ENCODE data around the gene PVR.

DNA sequence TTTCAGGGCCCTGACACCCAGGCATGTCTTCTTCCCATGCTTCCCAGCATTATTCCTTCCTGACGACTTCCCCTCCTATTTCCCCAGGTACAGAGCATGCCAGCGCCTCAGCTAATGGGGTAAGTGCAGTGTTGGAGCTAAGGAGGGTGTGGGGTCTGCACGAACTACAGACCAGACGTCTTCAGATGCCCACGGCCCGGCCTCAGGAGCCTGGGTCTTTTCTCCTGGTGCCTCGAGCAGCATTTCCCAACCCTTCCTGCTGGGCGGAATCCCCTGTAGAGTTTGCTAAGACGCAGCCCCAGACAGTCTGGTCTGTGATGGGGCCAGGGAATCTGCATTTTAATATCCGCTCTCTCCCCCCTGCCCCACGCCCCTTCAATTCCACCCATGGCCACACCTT lies 17.5 kb downstream of the PVR start:
- no peak for TF ChIP-seq GABPA (IDR thresholded peaks at IDR 0.05; ENCODE audit: low read depth)
- TF ChIP-seq, protein P1, sequence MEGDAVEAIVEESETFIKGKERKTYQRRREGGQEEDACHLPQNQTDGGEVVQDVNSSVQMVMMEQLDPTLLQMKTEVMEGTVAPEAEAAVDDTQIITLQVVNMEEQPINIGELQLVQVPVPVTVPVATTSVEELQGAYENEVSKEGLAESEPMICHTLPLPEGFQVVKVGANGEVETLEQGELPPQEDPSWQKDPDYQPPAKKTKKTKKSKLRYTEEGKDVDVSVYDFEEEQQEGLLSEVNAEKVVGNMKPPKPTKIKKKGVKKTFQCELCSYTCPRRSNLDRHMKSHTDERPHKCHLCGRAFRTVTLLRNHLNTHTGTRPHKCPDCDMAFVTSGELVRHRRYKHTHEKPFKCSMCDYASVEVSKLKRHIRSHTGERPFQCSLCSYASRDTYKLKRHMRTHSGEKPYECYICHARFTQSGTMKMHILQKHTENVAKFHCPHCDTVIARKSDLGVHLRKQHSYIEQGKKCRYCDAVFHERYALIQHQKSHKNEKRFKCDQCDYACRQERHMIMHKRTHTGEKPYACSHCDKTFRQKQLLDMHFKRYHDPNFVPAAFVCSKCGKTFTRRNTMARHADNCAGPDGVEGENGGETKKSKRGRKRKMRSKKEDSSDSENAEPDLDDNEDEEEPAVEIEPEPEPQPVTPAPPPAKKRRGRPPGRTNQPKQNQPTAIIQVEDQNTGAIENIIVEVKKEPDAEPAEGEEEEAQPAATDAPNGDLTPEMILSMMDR (IDR thresholded peaks at IDR 0.05; ENCODE audit: insufficient read depth, low read length), result no peak
- TF ChIP-seq, protein P2, sequence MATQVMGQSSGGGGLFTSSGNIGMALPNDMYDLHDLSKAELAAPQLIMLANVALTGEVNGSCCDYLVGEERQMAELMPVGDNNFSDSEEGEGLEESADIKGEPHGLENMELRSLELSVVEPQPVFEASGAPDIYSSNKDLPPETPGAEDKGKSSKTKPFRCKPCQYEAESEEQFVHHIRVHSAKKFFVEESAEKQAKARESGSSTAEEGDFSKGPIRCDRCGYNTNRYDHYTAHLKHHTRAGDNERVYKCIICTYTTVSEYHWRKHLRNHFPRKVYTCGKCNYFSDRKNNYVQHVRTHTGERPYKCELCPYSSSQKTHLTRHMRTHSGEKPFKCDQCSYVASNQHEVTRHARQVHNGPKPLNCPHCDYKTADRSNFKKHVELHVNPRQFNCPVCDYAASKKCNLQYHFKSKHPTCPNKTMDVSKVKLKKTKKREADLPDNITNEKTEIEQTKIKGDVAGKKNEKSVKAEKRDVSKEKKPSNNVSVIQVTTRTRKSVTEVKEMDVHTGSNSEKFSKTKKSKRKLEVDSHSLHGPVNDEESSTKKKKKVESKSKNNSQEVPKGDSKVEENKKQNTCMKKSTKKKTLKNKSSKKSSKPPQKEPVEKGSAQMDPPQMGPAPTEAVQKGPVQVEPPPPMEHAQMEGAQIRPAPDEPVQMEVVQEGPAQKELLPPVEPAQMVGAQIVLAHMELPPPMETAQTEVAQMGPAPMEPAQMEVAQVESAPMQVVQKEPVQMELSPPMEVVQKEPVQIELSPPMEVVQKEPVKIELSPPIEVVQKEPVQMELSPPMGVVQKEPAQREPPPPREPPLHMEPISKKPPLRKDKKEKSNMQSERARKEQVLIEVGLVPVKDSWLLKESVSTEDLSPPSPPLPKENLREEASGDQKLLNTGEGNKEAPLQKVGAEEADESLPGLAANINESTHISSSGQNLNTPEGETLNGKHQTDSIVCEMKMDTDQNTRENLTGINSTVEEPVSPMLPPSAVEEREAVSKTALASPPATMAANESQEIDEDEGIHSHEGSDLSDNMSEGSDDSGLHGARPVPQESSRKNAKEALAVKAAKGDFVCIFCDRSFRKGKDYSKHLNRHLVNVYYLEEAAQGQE (IDR thresholded peaks at IDR 0.05; ENCODE audit: insufficient replicate concordance, low read depth), result no peak
- no peak for TF ChIP-seq POLR2AphosphoS5 (IDR thresholded peaks at IDR 0.05; ENCODE audit: low read depth)
- no peak for TF ChIP-seq SPI1 (IDR thresholded peaks at IDR 0.05; ENCODE audit: borderline replicate concordance, low read depth)
